Ishikawa (cell line): ENCODE measurements around the gene BBOF1.

Source experiments
- CEBPB ChIP-seq: IDR thresholded peaks from 2 replicates; pipeline ENCODE4 v1.6.1; 2012
- CREB1 ChIP-seq: IDR thresholded peaks from 2 replicates; pipeline ENCODE4 v1.6.1; 2012; ENCODE audit warnings: low read depth
- EGR1 ChIP-seq: IDR thresholded peaks from 2 replicates; pipeline ENCODE4 v1.6.1; 2012
- EP300 ChIP-seq: IDR thresholded peaks from 2 replicates; pipeline ENCODE4 v1.6.1; 2012; ENCODE audit warnings: borderline replicate concordance
- FOXM1 ChIP-seq: IDR thresholded peaks from 2 replicates; pipeline ENCODE4 v1.6.1; 2012; ENCODE audit warnings: low read depth, borderline replicate concordance
- NFIC ChIP-seq: IDR thresholded peaks from 2 replicates; pipeline ENCODE4 v1.6.1; 2012
- RAD21 ChIP-seq: IDR thresholded peaks from 2 replicates; pipeline ENCODE4 v1.6.1; 2012; ENCODE audit warnings: low read depth
- REST ChIP-seq: IDR thresholded peaks from 2 replicates; pipeline ENCODE4 v1.6.1; 2012; ENCODE audit warnings: low read depth, mild to moderate bottlenecking
- TAF1 ChIP-seq: IDR thresholded peaks from 2 replicates; pipeline ENCODE4 v1.6.1; 2012; ENCODE audit warnings: low read depth, mild to moderate bottlenecking
- TCF12 ChIP-seq: IDR thresholded peaks from 2 replicates; pipeline ENCODE4 v1.6.1; 2012; ENCODE audit warnings: low read depth
- TEAD4 ChIP-seq: IDR thresholded peaks from 2 replicates; pipeline ENCODE4 v1.6.1; 2012
- USF1 ChIP-seq: IDR thresholded peaks from 2 replicates; pipeline ENCODE4 v1.6.1; 2012
- YY1 ChIP-seq: IDR thresholded peaks from 2 replicates; pipeline ENCODE4 v1.6.1; 2012; ENCODE audit warnings: low read depth
- ZBTB7A ChIP-seq: IDR thresholded peaks from 2 replicates; pipeline ENCODE4 v1.6.1; 2012; ENCODE audit warnings: low read depth
- TF ChIP-seq, protein P1 (sequence below): IDR thresholded peaks from 2 replicates; pipeline ENCODE4 v1.6.1; 2012

Gene BBOF1

DNA sequence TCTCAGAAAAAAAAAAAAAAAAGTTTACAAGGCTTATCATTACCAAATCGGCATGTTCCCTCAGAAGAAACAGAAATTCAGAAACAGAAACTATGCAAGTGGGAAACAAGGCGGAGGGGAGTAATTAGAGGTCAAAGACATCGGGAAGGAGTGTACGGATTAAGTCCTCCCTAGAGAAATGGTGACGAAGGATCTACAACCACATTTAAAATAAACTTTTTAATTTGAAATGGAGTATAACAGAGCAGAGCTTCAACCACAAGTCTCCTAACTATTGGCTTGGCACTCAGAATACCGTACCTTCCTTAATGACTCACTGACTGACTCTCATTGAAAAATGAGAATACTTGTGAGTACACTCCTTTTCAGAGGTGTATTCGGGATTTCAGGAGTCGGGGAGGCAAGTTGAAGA, 969 bp upstream of the BBOF1 start:
- TF ChIP-seq CEBPB: no peak
- no peak for TF ChIP-seq ZBTB7A
- TF ChIP-seq CREB1: no peak
- TF ChIP-seq EGR1: no peak
- TF ChIP-seq FOXM1: no peak
- no peak for TF ChIP-seq YY1

GRCh38 chr14:74019408-74020137, 424 bp downstream of the BBOF1 start:
- no peak for TF ChIP-seq CEBPB
- no peak for TF ChIP-seq YY1
- TF ChIP-seq RAD21: no peak
- TF ChIP-seq EGR1: no peak
- no peak for TF ChIP-seq NFIC
- no peak for TF ChIP-seq CREB1
- TF ChIP-seq, protein P1, sequence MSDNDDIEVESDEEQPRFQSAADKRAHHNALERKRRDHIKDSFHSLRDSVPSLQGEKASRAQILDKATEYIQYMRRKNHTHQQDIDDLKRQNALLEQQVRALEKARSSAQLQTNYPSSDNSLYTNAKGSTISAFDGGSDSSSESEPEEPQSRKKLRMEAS: no peak
- TF ChIP-seq ZBTB7A: no peak
- no peak for TF ChIP-seq TAF1
- TF ChIP-seq EP300: no peak

DNA sequence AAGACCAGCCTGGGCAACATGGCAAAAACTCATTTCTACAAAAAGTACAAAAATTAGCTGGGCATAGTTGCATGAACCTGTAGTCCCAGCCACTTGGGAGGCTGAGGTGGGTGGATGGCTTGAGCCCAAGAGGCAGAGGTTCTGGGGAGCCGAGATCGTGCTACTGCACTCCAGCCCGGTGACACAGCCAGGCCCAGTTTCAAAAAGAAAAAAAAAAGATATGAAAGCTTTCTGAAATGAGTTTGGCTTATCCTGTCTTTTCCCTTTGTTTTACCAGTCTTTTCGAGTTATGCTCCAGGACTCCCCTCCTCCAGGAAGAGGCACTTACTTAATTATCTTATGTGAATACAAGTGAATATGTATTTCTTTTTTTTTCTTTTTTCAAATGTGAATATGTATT, 3.2 kb downstream of the BBOF1 start:
- no peak for TF ChIP-seq EP300
- TF ChIP-seq NFIC: no peak
- TF ChIP-seq FOXM1: no peak
- no peak for TF ChIP-seq CREB1
- no peak for TF ChIP-seq USF1
- no peak for TF ChIP-seq ZBTB7A
- TF ChIP-seq TEAD4: no peak
- no peak for TF ChIP-seq TAF1
- TF ChIP-seq CEBPB: no peak
- no peak for TF ChIP-seq REST
- no peak for TF ChIP-seq RAD21
- TF ChIP-seq YY1: no peak
- TF ChIP-seq TCF12: no peak

- TF ChIP-seq RAD21: no peak
- no peak for TF ChIP-seq EGR1
- no peak for TF ChIP-seq TCF12
- TF ChIP-seq, protein P1: no peak
- no peak for TF ChIP-seq CEBPB
- TF ChIP-seq EP300: no peak
- TF ChIP-seq REST: no peak
- TF ChIP-seq USF1: no peak
- no peak for TF ChIP-seq NFIC
- no peak for TF ChIP-seq YY1
- no peak for TF ChIP-seq ZBTB7A
Observed at GRCh38 chr14:74029136-74029535, 10.0 kb downstream of the BBOF1 start.

DNA sequence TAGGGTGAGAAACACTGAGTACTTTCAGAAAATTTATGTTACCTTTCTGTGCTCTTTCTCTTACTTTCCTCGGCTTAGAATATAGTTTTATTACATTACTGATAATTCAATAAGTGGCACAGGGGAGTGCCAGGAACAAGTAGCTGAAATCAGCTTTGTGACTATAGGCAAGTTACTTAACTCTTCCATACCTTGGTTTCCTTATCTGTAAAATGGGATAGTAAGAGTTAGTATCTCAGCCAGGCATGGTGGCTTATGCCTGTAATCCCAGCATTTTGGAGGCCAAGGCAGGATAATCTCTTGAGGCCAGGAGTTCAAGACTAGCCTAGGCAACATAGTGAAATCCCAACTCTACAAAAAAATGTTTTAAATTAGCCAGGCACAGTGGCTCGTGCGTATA, 15.4 kb downstream of the BBOF1 start:
- TF ChIP-seq EGR1 (no peak), TAF1 (no peak), ZBTB7A (no peak), CREB1 (no peak), YY1 (no peak), REST (no peak), TEAD4 (no peak)
